PC-9 (cell line): Measurements from ENCODE around the gene TMEM94.

Experiments
- EZH2 ChIP-seq: fragments of 200-600 bp; sonication (generic); IDR thresholded peaks from 2 replicates; pipeline ENCODE4 v1.8.0; 2017; ENCODE audit warnings: antibody characterized with exemption, low read depth
- TF ChIP-seq, protein P1 (sequence below): fragments of 200-600 bp; sonication (generic); conservative IDR thresholded peaks from 2 replicates; pipeline ENCODE4 v1.6.1; 2017; ENCODE audit warnings: mixed run types, antibody characterized with exemption, mild to moderate bottlenecking, moderate library complexity

GRCh38 chr17:75490173-75490743 is 33.8 kb downstream of the TMEM94 start:
- TF ChIP-seq, protein P1, sequence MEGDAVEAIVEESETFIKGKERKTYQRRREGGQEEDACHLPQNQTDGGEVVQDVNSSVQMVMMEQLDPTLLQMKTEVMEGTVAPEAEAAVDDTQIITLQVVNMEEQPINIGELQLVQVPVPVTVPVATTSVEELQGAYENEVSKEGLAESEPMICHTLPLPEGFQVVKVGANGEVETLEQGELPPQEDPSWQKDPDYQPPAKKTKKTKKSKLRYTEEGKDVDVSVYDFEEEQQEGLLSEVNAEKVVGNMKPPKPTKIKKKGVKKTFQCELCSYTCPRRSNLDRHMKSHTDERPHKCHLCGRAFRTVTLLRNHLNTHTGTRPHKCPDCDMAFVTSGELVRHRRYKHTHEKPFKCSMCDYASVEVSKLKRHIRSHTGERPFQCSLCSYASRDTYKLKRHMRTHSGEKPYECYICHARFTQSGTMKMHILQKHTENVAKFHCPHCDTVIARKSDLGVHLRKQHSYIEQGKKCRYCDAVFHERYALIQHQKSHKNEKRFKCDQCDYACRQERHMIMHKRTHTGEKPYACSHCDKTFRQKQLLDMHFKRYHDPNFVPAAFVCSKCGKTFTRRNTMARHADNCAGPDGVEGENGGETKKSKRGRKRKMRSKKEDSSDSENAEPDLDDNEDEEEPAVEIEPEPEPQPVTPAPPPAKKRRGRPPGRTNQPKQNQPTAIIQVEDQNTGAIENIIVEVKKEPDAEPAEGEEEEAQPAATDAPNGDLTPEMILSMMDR, result no peak
- TF ChIP-seq EZH2, result no peak
